HepG2 (cell line): ENCODE data around the gene SLC25A25. TPM values are rescaled to one million over a fixed set of nuclear protein-coding genes. Genes with fewer than 3 reads are reported as not detected.
A peak's percentile ranks its signal among the peaks of the same experiment; 100 is the strongest.

Source experiments
- AKAP8 ChIP-seq: sonication (generic); formaldehyde crosslinking; IDR thresholded peaks from 2 replicates; pipeline ENCODE4 v1.5.1; 2020; ENCODE audit warnings: mild to moderate bottlenecking, missing genetic modification reagents
- CEBPB ChIP-seq: IDR thresholded peaks from 2 replicates; pipeline ENCODE4 v1.6.1; 2011; ENCODE audit warnings: low read depth, low read length, improper control_type of control experiment, borderline replicate concordance
- CREB1 ChIP-seq, 2 experiments: fragments of 450-650 bp in 1 of 2; IDR thresholded peaks; 2 replicates each; pipeline ENCODE4 v1.6.1; 2016 to 2017; ENCODE audit warnings: control low read depth in 1 of 2, mild to moderate bottlenecking in 1 of 2, missing compliant biosample characterization in 1 of 2, missing genetic modification characterization in 1 of 2
- EZH2 ChIP-seq: conservative IDR thresholded peaks from 2 replicates; pipeline ENCODE4 v1.6.1; 2012; ENCODE audit warnings: mild to moderate bottlenecking, low read depth, low read length, moderate library complexity
- FOXM1 ChIP-seq: sonication (generic); formaldehyde crosslinking; IDR thresholded peaks from 2 replicates; pipeline ENCODE4 v1.5.0; 2020; ENCODE audit warnings: missing genetic modification reagents
- GTF2F1 ChIP-seq: fragments of 150-350 bp; IDR thresholded peaks from 2 replicates; pipeline ENCODE4 v1.6.1; 2014; ENCODE audit warnings: low read length
- HOXA9 ChIP-seq: sonication (generic); formaldehyde crosslinking; IDR thresholded peaks from 2 replicates; pipeline ENCODE4 v1.8.1; 2022; ENCODE audit warnings: missing genetic modification reagents, mild to moderate bottlenecking, moderate library complexity, borderline replicate concordance
- IKZF4 ChIP-seq: sonication (generic); formaldehyde crosslinking; IDR thresholded peaks from 2 replicates; pipeline ENCODE4 v1.5.1; 2020; ENCODE audit warnings: borderline replicate concordance, mild to moderate bottlenecking, low read depth, missing genetic modification reagents; ENCODE audit errors: not compliant biosample characterization
- MZF1 ChIP-seq: sonication (generic); formaldehyde crosslinking; IDR thresholded peaks from 2 replicates; pipeline ENCODE4 v1.8.1; 2023; ENCODE audit warnings: mild to moderate bottlenecking, missing genetic modification reagents, borderline replicate concordance
- TCF7L2 ChIP-seq: IDR thresholded peaks from 2 replicates; pipeline ENCODE4 v1.6.1; 2011; ENCODE audit warnings: mild to moderate bottlenecking, low read depth, low read length, moderate library complexity
- TGIF2 ChIP-seq: IDR thresholded peaks from 2 replicates; pipeline ENCODE4 v1.6.1; 2016; ENCODE audit warnings: control low read depth, missing compliant biosample characterization
- YY1 ChIP-seq: IDR thresholded peaks from 2 replicates; pipeline ENCODE4 v1.6.1; 2011; ENCODE audit warnings: low read length, low read depth, moderate library complexity, mild to moderate bottlenecking; ENCODE audit not compliant: insufficient read depth, insufficient replicate concordance
- ZEB1 ChIP-seq: IDR thresholded peaks from 2 replicates; pipeline ENCODE4 v1.6.1; 2012; ENCODE audit warnings: mild to moderate bottlenecking, low read depth, inconsistent platforms; ENCODE audit not compliant: insufficient replicate concordance
- ZNF496 ChIP-seq: sonication (generic); formaldehyde crosslinking; IDR thresholded peaks from 2 replicates; pipeline ENCODE4 v1.8.1; 2023; ENCODE audit warnings: mild to moderate bottlenecking, moderate library complexity, missing genetic modification reagents; ENCODE audit not compliant: insufficient replicate concordance
- ZNF546 ChIP-seq: sonication (generic); formaldehyde crosslinking; conservative IDR thresholded peaks from 2 replicates; pipeline ENCODE4 v1.8.1; 2023; ENCODE audit warnings: mild to moderate bottlenecking, missing genetic modification reagents
- ZNF607 ChIP-seq: sonication (generic); formaldehyde crosslinking; IDR thresholded peaks from 2 replicates; pipeline ENCODE4 v1.5.1; 2020; ENCODE audit warnings: missing genetic modification reagents, mild to moderate bottlenecking, borderline replicate concordance
- ZNF644 ChIP-seq: IDR thresholded peaks from 2 replicates; pipeline ENCODE4 v1.6.1; 2016; ENCODE audit warnings: low read depth
- ZNF724P ChIP-seq: sonication (generic); formaldehyde crosslinking; IDR thresholded peaks from 2 replicates; pipeline ENCODE4 v1.8.0; 2022; ENCODE audit warnings: missing genetic modification reagents, borderline replicate concordance
- ZSCAN25 ChIP-seq: sonication (generic); formaldehyde crosslinking; IDR thresholded peaks from 2 replicates; pipeline ENCODE4 v1.8.0; 2022; ENCODE audit warnings: mild to moderate bottlenecking, missing genetic modification reagents
- polyA plus RNA-seq, 8 experiments: library from polyadenylated mRNA; depleted of rRNA in 3 of 8; stranded (reverse) in 7 of 8; unstranded in 1 of 8; fragments of >200 nt; fragmentation: Illumina TruSeq in 4 of 8; extraction: Trizol in 4 of 8; gene quantifications; 2 replicates each; pipeline versions ENCODE4 v1.2.1 to v1.2.3, GENCODE V29; 2011 to 2016; ENCODE audit warnings: low read depth in 4 of 8, missing spikeins in 1 of 8, mixed read lengths in 1 of 8; ENCODE audit not compliant: insufficient read depth in 1 of 8
- total RNA-seq, 5 experiments: library from RNA; depleted of rRNA; stranded (reverse); fragments of >200 nt; fragmentation: Illumina TruSeq; extraction: Trizol; gene quantifications; 2 replicates each; pipeline ENCODE4 v1.2.3, GENCODE V29; 2016; ENCODE audit warnings: low read depth in 1 of 5
- TF ChIP-seq, protein P1 (sequence below): sonication (generic); formaldehyde crosslinking; IDR thresholded peaks from 2 replicates; pipeline ENCODE4 v1.4.0; 2020; ENCODE audit warnings: missing genetic modification reagents
- TF ChIP-seq, protein P2 (sequence below): sonication (generic); IDR thresholded peaks from 2 replicates; pipeline ENCODE4 v1.6.1; 2016; ENCODE audit warnings: low read depth, borderline replicate concordance
- TF ChIP-seq, protein P3 (sequence below): sonication (generic); formaldehyde crosslinking; IDR thresholded peaks from 2 replicates; pipeline ENCODE4 v1.9.0; 2021; ENCODE audit warnings: missing genetic modification reagents, mild to moderate bottlenecking, borderline replicate concordance

SLC25A25 gene
- total and polyA plus RNA-seq, 2 of the 13 experiments (the other 11 are each of a cell fraction or from before 2014, with no cell fraction given): 10.5 to 24.8 TPM

DNA sequence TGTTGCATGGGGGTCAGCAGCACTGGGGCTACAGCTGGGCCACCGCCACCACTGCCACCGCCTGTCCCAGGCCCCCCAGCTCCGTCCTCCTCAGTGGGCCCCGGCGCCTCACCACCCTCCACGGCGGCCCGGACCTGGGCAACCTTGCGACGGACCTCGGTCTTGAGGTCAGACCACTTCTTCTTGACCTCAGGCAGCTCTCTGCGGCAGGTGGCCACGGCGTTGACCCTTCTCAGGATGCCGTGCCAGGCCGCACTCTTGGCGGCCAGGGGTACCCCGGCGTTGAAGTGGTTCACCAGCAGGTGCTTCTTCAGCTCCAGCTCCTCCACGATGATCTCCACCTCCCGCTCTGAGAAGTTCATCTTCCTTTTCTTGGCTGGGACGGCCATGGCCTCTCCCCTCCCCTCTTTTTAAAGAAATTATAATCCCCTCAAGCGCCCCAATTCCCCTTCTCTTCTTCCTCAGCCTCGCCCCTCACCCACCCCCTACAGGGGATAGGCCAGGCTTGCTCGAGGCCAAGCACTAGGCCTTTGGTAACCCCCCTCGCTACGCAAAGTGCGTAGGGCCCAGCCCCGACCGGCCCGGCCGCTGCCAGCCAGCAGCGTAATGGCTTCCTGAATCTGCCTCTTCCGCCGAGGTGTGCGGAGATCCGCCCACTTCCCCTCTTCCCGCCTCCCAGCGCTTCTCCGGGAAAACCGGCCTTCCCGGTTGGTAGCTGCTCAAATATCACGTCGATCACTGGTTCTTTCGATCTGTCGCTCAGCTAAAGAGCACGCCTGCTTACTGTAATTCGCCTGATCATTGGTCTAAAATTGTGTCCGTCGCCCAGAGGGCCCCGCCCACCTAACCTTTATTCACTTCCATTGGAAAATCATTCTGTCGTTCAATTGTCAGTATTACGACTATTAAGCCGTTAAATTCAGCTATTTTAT lies 1.1 kb upstream of the SLC25A25 start, which contains the start of gene NAIF1 (continued):
- TF ChIP-seq TGIF2 (CRISPR knock-in tag) (no peak), IKZF4 (CRISPR knock-in tag) (no peak), ZNF724P (CRISPR knock-in tag) (no peak), ZSCAN25 (CRISPR knock-in tag) (no peak), GTF2F1 (no peak), MZF1 (CRISPR knock-in tag) (no peak), ZEB1 (no peak), CEBPB (no peak), ZNF496 (CRISPR knock-in tag) (no peak), CREB1 (IDR thresholded peaks at IDR 0.05) (peak; percentile 81), CREB1 (CRISPR knock-in tag; IDR thresholded peaks at IDR 0.05) (peak; percentile 88), ZNF607 (no peak), TCF7L2 (no peak), YY1 (peak; percentile 58), FOXM1 (CRISPR knock-in tag) (no peak), ZNF546 (CRISPR knock-in tag) (no peak), EZH2 (no peak), ZNF644 (no peak), AKAP8 (no peak), HOXA9 (no peak)
- TF ChIP-seq, protein P1, sequence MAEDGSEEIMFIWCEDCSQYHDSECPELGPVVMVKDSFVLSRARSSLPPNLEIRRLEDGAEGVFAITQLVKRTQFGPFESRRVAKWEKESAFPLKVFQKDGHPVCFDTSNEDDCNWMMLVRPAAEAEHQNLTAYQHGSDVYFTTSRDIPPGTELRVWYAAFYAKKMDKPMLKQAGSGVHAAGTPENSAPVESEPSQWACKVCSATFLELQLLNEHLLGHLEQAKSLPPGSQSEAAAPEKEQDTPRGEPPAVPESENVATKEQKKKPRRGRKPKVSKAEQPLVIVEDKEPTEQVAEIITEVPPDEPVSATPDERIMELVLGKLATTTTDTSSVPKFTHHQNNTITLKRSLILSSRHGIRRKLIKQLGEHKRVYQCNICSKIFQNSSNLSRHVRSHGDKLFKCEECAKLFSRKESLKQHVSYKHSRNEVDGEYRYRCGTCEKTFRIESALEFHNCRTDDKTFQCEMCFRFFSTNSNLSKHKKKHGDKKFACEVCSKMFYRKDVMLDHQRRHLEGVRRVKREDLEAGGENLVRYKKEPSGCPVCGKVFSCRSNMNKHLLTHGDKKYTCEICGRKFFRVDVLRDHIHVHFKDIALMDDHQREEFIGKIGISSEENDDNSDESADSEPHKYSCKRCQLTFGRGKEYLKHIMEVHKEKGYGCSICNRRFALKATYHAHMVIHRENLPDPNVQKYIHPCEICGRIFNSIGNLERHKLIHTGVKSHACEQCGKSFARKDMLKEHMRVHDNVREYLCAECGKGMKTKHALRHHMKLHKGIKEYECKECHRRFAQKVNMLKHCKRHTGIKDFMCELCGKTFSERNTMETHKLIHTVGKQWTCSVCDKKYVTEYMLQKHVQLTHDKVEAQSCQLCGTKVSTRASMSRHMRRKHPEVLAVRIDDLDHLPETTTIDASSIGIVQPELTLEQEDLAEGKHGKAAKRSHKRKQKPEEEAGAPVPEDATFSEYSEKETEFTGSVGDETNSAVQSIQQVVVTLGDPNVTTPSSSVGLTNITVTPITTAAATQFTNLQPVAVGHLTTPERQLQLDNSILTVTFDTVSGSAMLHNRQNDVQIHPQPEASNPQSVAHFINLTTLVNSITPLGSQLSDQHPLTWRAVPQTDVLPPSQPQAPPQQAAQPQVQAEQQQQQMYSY (CRISPR knock-in tag): no peak
- TF ChIP-seq, protein P2, sequence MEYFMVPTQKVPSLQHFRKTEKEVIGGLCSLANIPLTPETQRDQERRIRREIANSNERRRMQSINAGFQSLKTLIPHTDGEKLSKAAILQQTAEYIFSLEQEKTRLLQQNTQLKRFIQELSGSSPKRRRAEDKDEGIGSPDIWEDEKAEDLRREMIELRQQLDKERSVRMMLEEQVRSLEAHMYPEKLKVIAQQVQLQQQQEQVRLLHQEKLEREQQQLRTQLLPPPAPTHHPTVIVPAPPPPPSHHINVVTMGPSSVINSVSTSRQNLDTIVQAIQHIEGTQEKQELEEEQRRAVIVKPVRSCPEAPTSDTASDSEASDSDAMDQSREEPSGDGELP: no peak
- TF ChIP-seq, protein P3, sequence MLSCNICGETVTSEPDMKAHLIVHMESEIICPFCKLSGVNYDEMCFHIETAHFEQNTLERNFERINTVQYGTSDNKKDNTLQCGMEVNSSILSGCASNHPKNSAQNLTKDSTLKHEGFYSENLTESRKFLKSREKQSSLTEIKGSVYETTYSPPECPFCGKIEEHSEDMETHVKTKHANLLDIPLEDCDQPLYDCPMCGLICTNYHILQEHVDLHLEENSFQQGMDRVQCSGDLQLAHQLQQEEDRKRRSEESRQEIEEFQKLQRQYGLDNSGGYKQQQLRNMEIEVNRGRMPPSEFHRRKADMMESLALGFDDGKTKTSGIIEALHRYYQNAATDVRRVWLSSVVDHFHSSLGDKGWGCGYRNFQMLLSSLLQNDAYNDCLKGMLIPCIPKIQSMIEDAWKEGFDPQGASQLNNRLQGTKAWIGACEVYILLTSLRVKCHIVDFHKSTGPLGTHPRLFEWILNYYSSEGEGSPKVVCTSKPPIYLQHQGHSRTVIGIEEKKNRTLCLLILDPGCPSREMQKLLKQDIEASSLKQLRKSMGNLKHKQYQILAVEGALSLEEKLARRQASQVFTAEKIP (CRISPR knock-in tag): no peak
